Calu3 (cell line): Measurements from ENCODE around the gene FAM174B. TPM values are rescaled to one million over a fixed set of nuclear protein-coding genes. Genes with fewer than 3 reads are reported as not detected.

Source experiments
- Bru-seq: library from RNA; stranded (reverse); fragments of 400-500 nt; gene quantifications from one replicate; lab custom pipeline; 2021; lab: Mats Ljungman, UMichigan
- BruChase-seq, 2 experiments: library from RNA; stranded (reverse); fragments of 400-500 nt; gene quantifications; one replicate each; lab custom pipeline; 2021; lab: Mats Ljungman, UMichigan
- BruUV-seq: library from RNA; stranded (reverse); fragments of 400-500 nt; replicated peaks from 2 replicates; lab custom pipeline; 2021; lab: Mats Ljungman, UMichigan
- CTCF ChIA-PET: fragments of 300-600 bp; sonication (Branson Sonifier 250); formaldehyde crosslinking; loops from one replicate; lab custom pipeline; 2022; ENCODE audit warnings: antibody characterized with exemption; lab: Charles Lee
- DNase-seq: peaks from one replicate; pipeline ENCODE4 v3.0.0; 2022
- H3K27ac Mint-ChIP-seq: one replicate; pipeline ENCODE4 v1.8.0; 2022; ENCODE audit warnings: mixed read lengths; ENCODE audit not compliant: unreplicated experiment
- H3K27me3 Mint-ChIP-seq: one replicate; pipeline ENCODE4 v1.8.0; 2022; ENCODE audit warnings: mixed read lengths; ENCODE audit not compliant: unreplicated experiment
- H3K36me3 Mint-ChIP-seq: one replicate; pipeline ENCODE4 v1.8.0; 2022; ENCODE audit warnings: mild to moderate bottlenecking, moderate library complexity, mixed read lengths; ENCODE audit not compliant: insufficient read depth, unreplicated experiment
- H3K4me1 Mint-ChIP-seq: one replicate; pipeline ENCODE4 v1.8.0; 2022; ENCODE audit warnings: mild to moderate bottlenecking, low read depth, mixed read lengths; ENCODE audit not compliant: unreplicated experiment
- H3K4me3 Mint-ChIP-seq: one replicate; pipeline ENCODE4 v1.8.0; 2022; ENCODE audit warnings: mild to moderate bottlenecking, low read depth, moderate library complexity, mixed read lengths; ENCODE audit not compliant: unreplicated experiment
- H3K9me3 Mint-ChIP-seq: one replicate; pipeline ENCODE4 v1.8.0; 2022; ENCODE audit warnings: low read depth, mixed read lengths; ENCODE audit not compliant: unreplicated experiment
- intact Hi-C: fragments of 100-400 bp; cut with micrococcal nuclease; formaldehyde crosslinking; loops from one replicate; pipeline ENCODE4 v1.10.0; 2022; ENCODE audit not compliant: unreplicated experiment
- long read RNA-seq: library from polyadenylated mRNA; stranded (forward); transcript quantifications from one replicate; pipeline ENCODE4 v2.0.0, GENCODE V29; 2022
- total RNA-seq: library from RNA; stranded (reverse); gene quantifications from 2 replicates; pipeline ENCODE4 v1.2.3, GENCODE V29; 2022
- TF ChIP-seq, protein P1 (sequence below): fragments of 200-600 bp; IDR thresholded peaks from one replicate; pipeline ENCODE4 v1.8.0; 2022; ENCODE audit warnings: antibody characterized with exemption; ENCODE audit not compliant: unreplicated experiment

FAM174B gene
- total RNA-seq = 12.4 and 15.3 TPM in 2 replicates
- Bru-seq, nascent RNA = percentile 48 among the genes with signal in this experiment
- BruChase-seq, experiment 1, labeled RNA remaining after a 6-hour chase = percentile 39 among the genes with signal in this experiment
- percentile 41 among the genes with signal in this experiment for BruChase-seq, experiment 2, labeled RNA remaining after a 2-hour chase
- long read RNA-seq, transcript FAM174B-201 (3 exons, 2,792 nt) = major isoform, 14 of 21 reads
- long read RNA-seq, partial matches to known transcripts = 5 of 21 reads
- long read RNA-seq, other reads (novel, unspliced or antisense) = 2 of 21 reads

DNA sequence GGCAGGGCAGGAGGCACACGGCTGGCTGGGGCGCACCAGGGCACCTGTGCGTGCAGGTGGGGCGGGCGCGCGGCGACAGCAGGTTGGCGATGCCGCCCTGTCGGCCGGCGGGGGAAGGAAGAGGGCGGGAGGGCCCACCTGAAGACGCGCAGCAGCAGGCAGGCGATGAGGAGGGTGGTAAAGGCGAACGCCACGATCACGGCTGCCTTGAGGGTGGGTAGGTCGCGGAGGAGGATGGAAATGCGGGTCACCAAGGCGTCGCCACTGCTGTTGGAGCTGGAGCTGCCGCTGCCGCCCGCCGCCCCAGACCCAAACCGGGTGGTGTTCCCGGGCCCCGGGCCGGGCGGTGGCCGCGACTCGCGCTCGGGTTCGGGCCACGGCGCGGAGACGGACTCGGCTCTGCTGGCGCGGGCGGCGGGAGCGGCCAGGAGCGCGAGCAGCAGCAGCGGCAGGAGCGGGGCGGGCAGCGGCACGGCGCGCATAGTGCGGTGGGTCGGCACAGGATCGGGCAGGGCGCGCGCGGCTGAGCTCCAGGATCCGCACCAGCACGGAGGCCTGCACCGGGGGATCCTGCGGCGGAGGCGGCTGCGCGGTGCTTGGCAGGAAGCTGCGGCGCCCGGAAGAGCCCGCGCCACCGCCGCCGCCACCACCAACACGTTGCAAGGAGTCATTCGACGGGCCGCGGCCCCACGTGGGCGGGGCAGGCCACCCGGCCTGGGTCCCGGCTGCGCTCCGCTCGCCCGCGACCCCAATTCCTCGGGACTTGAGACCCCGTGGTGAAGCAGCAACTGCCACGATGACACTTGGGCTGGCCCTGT is at the start of gene FAM174B:
TSS of gene FAM174B (minus strand) at position 598 of the 818 bp plus-strand sequence.
- Mint-ChIP-seq H3K9me3 (peaks cover 3% of the 10 kb centered on the region), H3K36me3 (peaks cover 9% of the 10 kb centered on the region), H3K27ac (no peak within 1 kb of the TSS), H3K4me3 (peak within 1 kb of the TSS; percentile 77), H3K4me1 (no peaks in the 10 kb centered on the region), H3K27me3 (peaks cover 42% of the 10 kb centered on the region)
- TF ChIP-seq, protein P1, sequence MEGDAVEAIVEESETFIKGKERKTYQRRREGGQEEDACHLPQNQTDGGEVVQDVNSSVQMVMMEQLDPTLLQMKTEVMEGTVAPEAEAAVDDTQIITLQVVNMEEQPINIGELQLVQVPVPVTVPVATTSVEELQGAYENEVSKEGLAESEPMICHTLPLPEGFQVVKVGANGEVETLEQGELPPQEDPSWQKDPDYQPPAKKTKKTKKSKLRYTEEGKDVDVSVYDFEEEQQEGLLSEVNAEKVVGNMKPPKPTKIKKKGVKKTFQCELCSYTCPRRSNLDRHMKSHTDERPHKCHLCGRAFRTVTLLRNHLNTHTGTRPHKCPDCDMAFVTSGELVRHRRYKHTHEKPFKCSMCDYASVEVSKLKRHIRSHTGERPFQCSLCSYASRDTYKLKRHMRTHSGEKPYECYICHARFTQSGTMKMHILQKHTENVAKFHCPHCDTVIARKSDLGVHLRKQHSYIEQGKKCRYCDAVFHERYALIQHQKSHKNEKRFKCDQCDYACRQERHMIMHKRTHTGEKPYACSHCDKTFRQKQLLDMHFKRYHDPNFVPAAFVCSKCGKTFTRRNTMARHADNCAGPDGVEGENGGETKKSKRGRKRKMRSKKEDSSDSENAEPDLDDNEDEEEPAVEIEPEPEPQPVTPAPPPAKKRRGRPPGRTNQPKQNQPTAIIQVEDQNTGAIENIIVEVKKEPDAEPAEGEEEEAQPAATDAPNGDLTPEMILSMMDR = no peak
- intact Hi-C loops = no loop called here
- BruUV-seq = no TSS peak
- peak; percentile 68 for DNase-seq
- CTCF ChIA-PET = interaction anchor here (0.7 to 1.7 kb wide), 3 partner anchors 14 to 225 kb away, joined by 3 to 5 read pairs (median 5); no protein-coding TSS in a partner anchor

- CTCF ChIA-PET = no interaction called here
- no peak overlapping the region for H3K27ac Mint-ChIP-seq
- no TSS peak for BruUV-seq
Measured at GRCh38 chr15:92696096-92696495, 40.5 kb upstream of the FAM174B start.

GRCh38 chr15:92693691-92694331 is 38.2 kb upstream of the FAM174B start:
- Mint-ChIP-seq H3K9me3 (no peaks in the 10 kb centered on the region), H3K27me3 (peaks cover 66% of the 10 kb centered on the region), H3K27ac (no peak overlapping the region), H3K36me3 (no peaks in the 10 kb centered on the region), H3K4me1 (no peaks in the 10 kb centered on the region), H3K4me3 (no peak overlapping the region)
- TF ChIP-seq, protein P1 = peak; percentile 50
- DNase-seq = peak; percentile 62
- BruUV-seq = no TSS peak
- CTCF ChIA-PET = no interaction called here
- intact Hi-C loops = loop anchor here (1.0 kb wide), 1 partner anchor 21 kb away; no protein-coding TSS in a partner anchor

More at GRCh38 chr15:92696096-92696495, 40.5 kb upstream of the FAM174B start:
- no peak for DNase-seq
- no peaks in the 10 kb centered on the region for H3K36me3 Mint-ChIP-seq
- no peak overlapping the region for H3K4me3 Mint-ChIP-seq
- H3K9me3 Mint-ChIP-seq = no peaks in the 10 kb centered on the region
- peaks cover 43% of the 10 kb centered on the region for H3K27me3 Mint-ChIP-seq
- intact Hi-C loops = no loop called here
- no peaks in the 10 kb centered on the region for H3K4me1 Mint-ChIP-seq
- TF ChIP-seq, protein P1 = no peak

DNA sequence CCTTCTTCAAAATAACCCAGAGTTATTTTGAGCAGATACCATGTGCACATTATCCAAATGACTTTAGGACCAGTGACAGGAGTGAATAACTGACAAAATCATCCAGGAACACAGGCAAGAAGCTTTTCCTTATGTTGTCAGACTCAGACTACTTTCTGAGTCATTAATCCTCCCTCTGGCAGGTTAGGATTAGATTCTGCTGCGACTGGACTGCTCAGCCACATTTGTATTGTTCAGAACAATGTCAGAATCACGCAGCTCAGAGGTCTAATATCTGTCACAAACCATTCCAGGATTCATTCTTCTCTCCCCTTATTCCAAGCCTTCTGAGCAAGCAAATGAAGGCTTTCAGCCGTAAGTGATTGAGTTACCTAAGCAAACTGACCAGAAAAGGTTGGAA is 34.8 kb upstream of the FAM174B start:
- Mint-ChIP-seq H3K4me1 (no peaks in the 10 kb centered on the region), H3K36me3 (no peaks in the 10 kb centered on the region), H3K27ac (no peak overlapping the region), H3K27me3 (peaks cover 78% of the 10 kb centered on the region), H3K9me3 (no peaks in the 10 kb centered on the region), H3K4me3 (no peak overlapping the region)
- TF ChIP-seq, protein P1 = no peak
- CTCF ChIA-PET = no interaction called here
- BruUV-seq = no TSS peak
- DNase-seq = no peak
- intact Hi-C loops = no loop called here
